K562 (cell line): Measurements from ENCODE around the gene TUBA3C. TPM values are rescaled to one million over a fixed set of nuclear protein-coding genes. Genes with fewer than 3 reads are reported as not detected.
A peak's percentile ranks its signal among the peaks of the same experiment; 100 is the strongest.

Source experiments
- ATAC-seq: fragments of 200-7000 bp; cut with Tn5 transposase; 3 replicates; pipeline ENCODE4 v1.9.1; 2020; ENCODE audit warnings: moderate library complexity
- Bru-seq: library from RNA; stranded (reverse); fragments of 400-500 nt; gene quantifications from one replicate; lab custom pipeline; 2021; lab: Mats Ljungman, UMichigan
- BruChase-seq, 2 experiments: library from RNA; stranded (reverse); fragments of 400-500 nt; gene quantifications; one replicate each; lab custom pipeline; 2021; lab: Mats Ljungman, UMichigan
- BruUV-seq: library from RNA; stranded (reverse); fragments of 400-500 nt; replicated peaks from 2 replicates; lab custom pipeline; 2021; lab: Mats Ljungman, UMichigan
- CTCF ChIA-PET: fragments of 300-600 bp; formaldehyde crosslinking; extraction: SDS; loops from one replicate; lab custom pipeline; 2021; ENCODE audit warnings: low intra/inter-chr PET ratio; lab: Yijun Ruan, JAX
- POLR2A ChIA-PET: fragments of 300-600, 350-650 bp; sonication (Branson Sonifier 250); formaldehyde crosslinking; extraction: SDS; loops from one replicate; lab custom pipeline; 2021; ENCODE audit warnings: antibody characterized with exemption, inconsistent platforms; lab: Yijun Ruan, JAX
- DNase-seq, 4 experiments: peaks; one replicate each; pipeline versions ENCODE4 v3.0.0 to v3.0.0-alpha.2; 2011 to 2018; ENCODE audit warnings: low spot score in 3 of 4, mixed read lengths in 3 of 4; ENCODE audit errors: extremely low read depth in 1 of 4
- FAIRE-seq: peaks from 2 replicates; lab custom pipeline; 2011; peaks lifted over from hg19 to GRCh38; lab: Jason Lieb, UNC
- H2AFZ ChIP-seq: 2 replicates; pipeline ENCODE4 v1.6.0; 2011; ENCODE audit warnings: low read depth, low read length, control low read depth, inconsistent platforms
- H3K27ac ChIP-seq: fragments of 200-600 bp; 3 replicates; pipeline ENCODE4 v1.8.0; 2011; ENCODE audit warnings: low read depth, mild to moderate bottlenecking, control low read depth, inconsistent platforms, low read length, moderate library complexity, mixed read lengths; ENCODE audit errors: extremely low read depth
- H3K27me3 ChIP-seq, 2 experiments: fragments of 300-600 bp in 1 of 2; 2 replicates in 1 of 2; 3 replicates in 1 of 2; pipeline versions ENCODE4 v1.6.0 to v1.8.0; 2011; ENCODE audit warnings: inconsistent platforms in 2 of 2, low read length in 2 of 2, mild to moderate bottlenecking in 1 of 2, mixed read lengths in 1 of 2, moderate library complexity in 1 of 2; ENCODE audit not compliant: control insufficient read depth in 2 of 2, insufficient read depth in 2 of 2
- H3K36me3 ChIP-seq: fragments of 300-600 bp; 3 replicates; pipeline ENCODE4 v1.8.0; 2011; ENCODE audit warnings: mild to moderate bottlenecking, low read length, inconsistent platforms; ENCODE audit not compliant: control insufficient read depth, insufficient read depth
- H3K4me1 ChIP-seq, 2 experiments: fragments of 200-600 bp in 1 of 2; replicated peaks in 1 of 2; 2 replicates in 1 of 2; 3 replicates in 1 of 2; pipeline versions ENCODE4 v1.5.1 to v1.8.0; 2011; ENCODE audit warnings: inconsistent platforms in 2 of 2, low read length in 2 of 2, mild to moderate bottlenecking in 1 of 2, mixed read lengths in 1 of 2, moderate library complexity in 1 of 2; ENCODE audit not compliant: control insufficient read depth in 2 of 2, insufficient read depth in 2 of 2
- H3K4me2 ChIP-seq: 2 replicates; pipeline ENCODE4 v1.6.1; 2011; ENCODE audit warnings: low read length, control low read depth, inconsistent platforms, mixed read lengths; ENCODE audit not compliant: insufficient read depth
- H3K4me3 ChIP-seq: fragments of 200-600 bp; sonication (generic), shearing (Covaris generic); 2 replicates; pipeline ENCODE4 v1.5.1; 2016; ENCODE audit warnings: control low read depth, inconsistent platforms
- H3K79me2 ChIP-seq: fragments of 200-600 bp; 3 replicates; pipeline ENCODE4 v1.8.0; 2011; ENCODE audit warnings: low read length, inconsistent platforms; ENCODE audit not compliant: control insufficient read depth, insufficient read depth
- H3K9ac ChIP-seq, 2 experiments: 2 replicates each; pipeline versions ENCODE4 v1.6.0 to v1.6.1; 2011; ENCODE audit warnings: low read depth in 2 of 2, low read length in 2 of 2, control low read depth in 1 of 2, inconsistent platforms in 1 of 2, mild to moderate bottlenecking in 1 of 2, mixed read lengths in 1 of 2; ENCODE audit not compliant: insufficient read depth in 1 of 2
- H3K9me1 ChIP-seq: one replicate; pipeline ENCODE4 v1.6.0; 2011; ENCODE audit warnings: inconsistent platforms, mild to moderate bottlenecking, low read length, moderate library complexity; ENCODE audit not compliant: control insufficient read depth, insufficient read depth
- H3K9me3 ChIP-seq: replicated peaks from 2 replicates; pipeline ENCODE4 v1.5.1; 2011; ENCODE audit warnings: low read depth, low read length, inconsistent platforms; ENCODE audit not compliant: control insufficient read depth, insufficient read depth
- H4K20me1 ChIP-seq: replicated peaks from 2 replicates; pipeline ENCODE4 v1.6.1; 2011; ENCODE audit warnings: low read length, inconsistent platforms, mixed read lengths; ENCODE audit not compliant: control insufficient read depth, insufficient read depth
- DACH1 ChIP-seq: fragments of 450-650 bp; IDR thresholded peaks from 2 replicates; pipeline ENCODE4 v1.6.1; 2018; ENCODE audit not compliant: partially characterized antibody
- E2F8 ChIP-seq: fragments of 450-650 bp; IDR thresholded peaks from 2 replicates; pipeline ENCODE4 v1.7.1; 2018; ENCODE audit warnings: mild to moderate bottlenecking, low read depth; ENCODE audit not compliant: partially characterized antibody
- FOS ChIP-seq: IDR thresholded peaks from 3 replicates; pipeline ENCODE4 v1.6.1; 2011; ENCODE audit not compliant: insufficient read length; ENCODE audit errors: extremely low read depth
- L3MBTL2 ChIP-seq: fragments of 450-650 bp; IDR thresholded peaks from 2 replicates; pipeline ENCODE4 v1.6.1; 2016; ENCODE audit warnings: mild to moderate bottlenecking, moderate library complexity
- RREB1 ChIP-seq: fragments of 250-450 bp; sonication (Bioruptor Pico); IDR thresholded peaks from 2 replicates; pipeline ENCODE4 v1.4.0; 2020
- STAT5B ChIP-seq: fragments of 250-450 bp; sonication (Bioruptor Pico); IDR thresholded peaks from 2 replicates; pipeline ENCODE4 v1.8.0; 2021; ENCODE audit warnings: mild to moderate bottlenecking, inconsistent platforms
- TSC22D4 ChIP-seq: fragments of 450-650 bp; IDR thresholded peaks from 2 replicates; pipeline ENCODE4 v1.6.1; 2016; ENCODE audit warnings: missing genetic modification characterization, missing biosample characterization, control low read depth
- WGBS: fragments of 100-300 bp; shearing (Covaris generic); methylation state at CpG from one replicate; pipeline ENCODE4 v1.1.6; 2016; ENCODE audit warnings: low coverage, mixed read lengths; ENCODE audit not compliant: insufficient coverage; ENCODE audit errors: missing lambda C conversion rate; 5-methylcytosine and 5-hydroxymethylcytosine counted together
- in situ Hi-C: fragments of 300-500 bp; cut with MboI; formaldehyde crosslinking; loops from 4 replicates; pipeline ENCODE4 v1.15.0; 2018; ENCODE audit warnings: inconsistent platforms, mixed read lengths
- intact Hi-C: fragments of 100-400 bp; cut with micrococcal nuclease; formaldehyde crosslinking; loops from 2 replicates; pipeline ENCODE4 v1.14.2; 2022
- long read RNA-seq, 3 experiments: library from polyadenylated mRNA in 2 of 3; library from RNA in 1 of 3; unstranded in 2 of 3; stranded (forward) in 1 of 3; transcript quantifications; one replicate each; pipeline ENCODE4 v2.0.0, GENCODE V29; 2019 to 2022
- polyA minus RNA-seq, 3 experiments: library from RNA; depleted of rRNA, polyadenylated mRNA; stranded (reverse); fragments of >200 nt; gene quantifications; 2 replicates each; pipeline ENCODE4 v1.2.3, GENCODE V29; 2011
- polyA plus RNA-seq, 8 experiments: library from polyadenylated mRNA; depleted of rRNA in 4 of 8; stranded (reverse) in 5 of 8; unstranded in 3 of 8; fragments of >200 nt; fragmentation: Nextera tagmentation in 2 of 8; fragmentation: Illumina TruSeq in 1 of 8; extraction: Ambion mirVana in 2 of 8; extraction: Trizol in 1 of 8; gene quantifications; 2 replicates each; pipeline versions ENCODE4 v1.2.1 to v1.2.3, GENCODE V29; 2011 to 2014; ENCODE audit warnings: inconsistent platforms in 1 of 8, missing spikeins in 1 of 8
- total RNA-seq, 7 experiments: library from RNA; depleted of rRNA in 6 of 7; stranded (reverse); fragments of >200 nt in 6 of 7; fragmentation: Illumina TruSeq in 2 of 7; extraction: Trizol in 2 of 7; gene quantifications; 2 replicates each; pipeline versions ENCODE4 v1.2.1 to v1.2.3, GENCODE V29; 2011 to 2021; ENCODE audit warnings: low replicate concordance in 1 of 7

TUBA3C gene
- total RNA-seq (2011; cell fraction: chromatin; rRNA removed; ENCODE audit: low replicate concordance): not detected in 2 replicates
- total RNA-seq (2011; cell fraction: nucleolus; rRNA removed): not detected in 2 replicates
- total RNA-seq (2011; cell fraction: nucleoplasm; rRNA removed): not detected in 2 replicates
- 3.5 and 3.8 TPM in 2 replicates for total RNA-seq (2014; rRNA removed)
- total RNA-seq (2014; rRNA removed; fragmentation: Illumina TruSeq; extraction: Trizol): 1.2 and 1.3 TPM in 2 replicates
- total RNA-seq (2015; rRNA removed; fragmentation: Illumina TruSeq; extraction: Trizol): 3.1 and 3.6 TPM in 2 replicates
- total RNA-seq (2021): 2.9 TPM in 2 replicates
- polyA plus RNA-seq (2011; rRNA removed): 0.10 and 0.69 TPM in 2 replicates
- 0.25 and 0.50 TPM in 2 replicates for polyA plus RNA-seq (2011; cell fraction: cytosol; rRNA removed)
- 0.09 and 0.15 TPM in 2 replicates for polyA plus RNA-seq (2011; cell fraction: nucleus; rRNA removed)
- 5.5 and 9.8 TPM in 2 replicates for polyA plus RNA-seq (2012)
- polyA plus RNA-seq (2014; fragmentation: Illumina TruSeq; extraction: Trizol): 3.1 and 4.2 TPM in 2 replicates
- polyA plus RNA-seq (2014; fragmentation: Nextera tagmentation; extraction: Ambion mirVana): 1 to 10 TPM in 1 of 2 experiments, under 1 TPM in 1; 0.68 to 2.2 TPM
- 2.2 and 2.8 TPM in 2 replicates for polyA plus RNA-seq (2014; rRNA removed)
- polyA minus RNA-seq (2011; rRNA and poly(A)+ RNA removed): 0.18 and 0.27 TPM in 2 replicates
- not detected in 2 replicates for polyA minus RNA-seq (2011; cell fraction: cytosol; rRNA and poly(A)+ RNA removed)
- polyA minus RNA-seq (2011; cell fraction: nucleus; rRNA and poly(A)+ RNA removed): not detected in 2 replicates
- percentile 20 among the genes with signal in this experiment for Bru-seq, nascent RNA
- percentile 10 among the genes with signal in this experiment for BruChase-seq, experiment 1, labeled RNA remaining after a 2-hour chase
- percentile 18 among the genes with signal in this experiment for BruChase-seq, experiment 2, labeled RNA remaining after a 6-hour chase
- long read RNA-seq, experiment 1, partial matches to known transcripts: 0 of 2 reads
- long read RNA-seq, experiment 1, other reads (novel, unspliced or antisense): 1 of 2 reads
- long read RNA-seq, experiment 2, partial matches to known transcripts: 3 of 5 reads
- long read RNA-seq, experiment 2, other reads (novel, unspliced or antisense): 0 of 5 reads
- long read RNA-seq, experiment 3, partial matches to known transcripts: 1 of 2 reads
- long read RNA-seq, experiment 3, other reads (novel, unspliced or antisense): 0 of 2 reads

DNA sequence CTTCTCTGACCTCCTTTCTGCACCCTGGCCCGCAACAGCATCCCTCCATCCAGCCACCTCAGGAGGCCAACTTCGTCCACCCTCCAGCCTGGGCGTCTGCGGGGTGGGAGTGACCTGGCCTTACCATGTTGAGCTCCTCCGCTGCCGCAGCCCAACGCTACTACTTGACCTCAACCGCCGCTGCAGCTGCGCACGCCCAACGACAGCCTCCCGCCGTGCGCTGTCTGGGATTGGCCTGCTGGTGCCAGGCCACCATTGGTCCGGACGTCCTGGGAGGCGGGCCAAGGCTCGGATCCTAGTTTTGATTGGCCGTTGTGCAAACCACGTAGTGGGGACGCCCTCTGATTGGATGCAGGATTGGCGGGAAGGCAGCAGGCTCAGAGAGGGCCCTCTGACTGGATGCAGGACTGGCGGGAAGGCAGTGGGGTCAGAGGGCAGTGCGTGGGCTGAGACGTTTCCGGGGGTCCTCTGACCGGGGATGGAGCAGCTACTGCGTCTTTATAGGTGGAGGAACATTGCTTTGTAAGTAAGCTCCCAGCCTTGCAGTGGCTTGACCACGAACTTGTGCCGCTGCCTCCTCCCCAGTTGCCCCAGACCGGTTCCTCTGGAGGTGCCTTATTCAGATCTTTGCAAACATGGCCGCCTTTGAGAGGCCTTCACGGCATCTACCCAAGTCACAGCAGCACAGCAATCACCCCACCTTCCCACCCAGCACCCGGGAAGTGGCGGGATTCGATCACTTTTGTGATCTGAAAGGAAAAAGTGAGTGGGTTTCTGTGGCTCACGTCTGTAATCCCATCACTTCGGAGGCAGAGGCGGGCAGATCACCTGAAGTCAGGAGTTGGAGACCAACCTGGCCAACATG, at the start of gene TUBA3C:
Gene TUBA3C (minus strand): TSS at position 204 of the 865 bp plus-strand sequence. CDS start 77 bp downstream, at position 127.
- Histone ChIP-seq H3K27ac (no peak within 1 kb of the TSS), H3K9me1 (no peaks in the 10 kb centered on the region), H2AFZ (no peak within 1 kb of the TSS), H3K9me3 (no peaks in the 10 kb centered on the region), H3K36me3 (no peaks in the 10 kb centered on the region), H4K20me1 (no peaks in the 10 kb centered on the region), H3K4me3 (no peak within 1 kb of the TSS), H3K79me2 (no peaks in the 10 kb centered on the region), H3K9ac (no peak within 1 kb of the TSS), H3K4me1 (peaks cover 0 to 4% of the 10 kb centered on the region in 2 experiments; a peak in 1 of 5 replicates), H3K27me3 (peaks cover 2 to 8% of the 10 kb centered on the region in 2 experiments; a peak in 1 of 5 replicates), H3K4me2 (no peak within 1 kb of the TSS)
- in situ Hi-C loops: no loop called here
- BruUV-seq: no TSS peak
- 5% methylated on average over 20 of the region's 40 CpGs for WGBS
- intact Hi-C loops: no loop called here
- POLR2A ChIA-PET: no interaction called here
- FAIRE-seq (no peak), ATAC-seq (peak; percentile 85), DNase-seq (peak; percentile 17 to 44 (median 37))
- CTCF ChIA-PET: no interaction called here
- TF ChIP-seq FOS (peak; percentile 17), TSC22D4 (tag) (no peak), L3MBTL2 (peak; percentile 64), E2F8 (peak; percentile 62), STAT5B (no peak), DACH1 (no peak), RREB1 (no peak)
